ENCODE measurements around the gene CDKL1.

The CDKL1 gene

DNA sequence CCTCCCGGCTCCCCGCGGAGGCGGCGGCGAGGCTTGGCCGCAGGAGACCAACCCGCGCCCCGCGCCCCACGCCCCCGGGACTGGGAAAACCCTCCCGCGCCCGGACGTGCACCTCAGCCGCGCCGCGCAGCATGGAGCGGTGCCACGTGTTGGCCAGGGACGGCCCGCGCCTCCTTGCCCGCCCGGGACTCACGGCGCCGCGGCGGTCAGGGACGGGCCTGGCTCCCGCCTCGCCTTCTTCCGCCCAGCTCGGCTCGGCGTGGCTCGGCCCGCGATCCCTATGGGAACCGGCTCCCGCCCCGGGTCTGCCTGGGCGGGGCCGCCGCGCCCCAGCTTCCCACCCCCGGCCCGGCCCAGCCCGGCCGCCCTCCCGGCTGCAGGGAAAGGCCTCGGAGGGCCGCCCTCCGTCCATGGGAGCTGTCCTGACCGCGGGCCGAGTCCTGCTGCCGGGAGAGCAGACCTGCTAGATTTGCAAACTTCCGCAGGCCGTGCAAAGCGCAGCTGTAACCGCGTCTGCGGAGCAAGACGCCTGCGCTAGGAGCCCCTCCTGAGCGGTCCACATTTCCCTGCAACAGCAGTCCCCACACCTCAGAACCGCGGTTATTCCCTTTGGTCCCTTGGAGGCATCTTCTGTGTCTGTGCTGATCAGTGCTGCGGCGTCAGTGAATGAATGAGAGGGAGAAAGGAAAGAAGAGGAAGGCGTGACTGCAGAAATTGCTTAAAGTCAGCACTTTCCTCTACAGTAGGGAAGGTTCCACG lies at the start of gene CDKL1:
TSS of gene CDKL1 (minus strand) at position 251 of the 759 bp plus-strand sequence. CDS start 1,013 bp downstream, outside the sequence.
- FAIRE-seq: no peak

DNA sequence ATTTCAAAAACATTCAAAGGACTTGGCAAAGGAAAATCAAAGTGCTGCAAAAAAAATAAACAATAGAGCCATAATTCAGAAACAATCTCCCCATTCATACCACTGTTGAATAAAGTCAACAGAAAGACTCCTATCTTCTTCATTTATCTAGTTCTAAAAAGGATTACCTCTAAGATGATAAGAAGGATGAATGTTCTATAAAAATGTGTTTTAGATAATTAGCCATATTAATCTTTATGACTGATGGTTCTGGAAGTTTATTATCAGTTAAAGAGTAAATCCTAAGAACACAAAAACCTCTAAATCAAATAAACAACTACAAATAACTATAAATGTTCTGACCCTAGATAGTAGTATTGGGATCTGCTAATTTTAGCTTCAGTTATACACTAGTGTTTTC lies 37.8 kb upstream of the CDKL1 start:
- FAIRE-seq: no peak

GRCh38 chr14:50432131-50432530 lies 35.5 kb upstream of the CDKL1 start:
- no peak for FAIRE-seq

- no peak for FAIRE-seq
Observed at GRCh38 chr14:50425816-50426215, 29.1 kb upstream of the CDKL1 start.

DNA sequence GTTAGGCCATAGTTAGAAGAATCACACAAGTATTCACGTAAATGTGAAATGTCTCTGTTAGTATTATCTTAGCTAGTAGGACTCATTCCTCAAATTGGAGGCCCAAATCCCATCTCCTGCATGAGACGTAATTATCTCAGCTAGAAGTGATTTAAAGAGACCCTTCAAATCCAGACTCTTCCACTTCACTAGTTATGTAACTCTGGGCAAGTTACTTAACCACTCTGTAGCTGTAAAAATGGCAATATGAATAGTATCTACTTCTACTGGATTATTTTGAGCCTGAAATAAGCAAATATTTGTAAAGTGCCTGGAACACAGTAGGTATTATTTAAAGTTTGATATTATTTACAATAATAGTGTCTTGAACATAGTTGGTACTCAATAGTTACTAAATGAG lies 28.4 kb upstream of the CDKL1 start:
- no peak for FAIRE-seq

DNA sequence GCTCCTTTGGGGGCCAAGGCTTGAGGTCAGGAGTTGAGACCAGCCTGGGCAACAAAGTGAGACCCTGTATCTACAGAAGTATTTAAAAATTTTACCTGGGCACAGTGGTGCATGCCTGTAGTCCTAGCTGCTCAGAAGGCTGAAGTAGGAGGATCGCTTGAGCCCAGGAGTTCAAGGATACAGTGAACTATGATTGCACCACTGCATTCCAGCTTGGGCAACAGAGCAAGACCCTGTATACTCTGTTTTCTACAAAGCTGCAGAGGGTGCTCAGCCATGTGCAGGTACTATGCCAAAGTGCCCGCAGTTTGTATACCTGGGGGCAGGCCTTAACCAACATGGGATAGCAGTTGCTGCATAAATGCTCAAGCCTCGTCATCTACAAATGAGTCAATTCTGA lies 26.8 kb upstream of the CDKL1 start:
- FAIRE-seq: no peak

DNA sequence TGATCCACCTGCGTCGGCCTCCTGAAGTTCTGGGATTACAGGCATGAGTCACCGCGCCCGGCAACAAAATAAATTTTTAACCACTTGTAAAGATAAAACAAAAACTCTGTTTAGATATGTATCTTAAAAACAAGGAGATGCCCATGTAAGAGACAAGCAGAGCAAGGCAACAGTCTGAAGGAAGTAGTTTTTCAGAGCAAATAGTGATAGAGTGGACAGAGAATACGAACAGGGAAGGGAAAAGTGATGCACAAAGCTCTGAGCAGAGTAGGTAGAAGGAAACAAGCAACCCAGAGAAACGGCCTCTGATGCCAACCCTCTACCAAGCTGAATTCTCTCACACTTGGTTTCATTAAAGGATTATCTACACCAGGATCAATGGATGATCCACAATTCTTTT lies 24.8 kb upstream of the CDKL1 start:
- no peak for FAIRE-seq

- no peak for FAIRE-seq
Observed at GRCh38 chr14:50417853-50418252, 21.2 kb upstream of the CDKL1 start.

- FAIRE-seq: no peak
Observed at GRCh38 chr14:50410921-50411320, 14.2 kb upstream of the CDKL1 start.

DNA sequence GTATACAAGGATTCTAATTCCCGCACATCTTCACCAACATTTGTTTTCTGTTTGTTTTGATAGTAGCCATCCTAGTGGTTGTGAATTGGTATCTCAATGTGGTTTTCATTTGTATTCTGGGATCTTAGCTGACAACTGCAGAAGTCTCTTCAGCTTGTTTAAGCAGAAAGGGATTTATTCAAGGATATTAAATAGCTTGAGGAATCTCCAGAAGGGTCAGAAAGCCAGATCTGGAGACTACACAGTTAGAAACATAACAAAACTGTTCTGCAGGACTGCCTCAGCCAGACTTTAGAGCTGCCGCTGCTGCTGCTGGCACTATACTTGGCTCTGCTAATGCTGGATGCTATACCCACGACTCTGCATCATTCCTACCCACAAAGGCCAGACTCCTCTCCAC lies 13.4 kb upstream of the CDKL1 start:
- FAIRE-seq: no peak

GRCh38 chr14:50407111-50407812 lies 10.6 kb upstream of the CDKL1 start:
- no peak for FAIRE-seq

GRCh38 chr14:50403419-50403818 lies 6.7 kb upstream of the CDKL1 start:
- FAIRE-seq: no peak

DNA sequence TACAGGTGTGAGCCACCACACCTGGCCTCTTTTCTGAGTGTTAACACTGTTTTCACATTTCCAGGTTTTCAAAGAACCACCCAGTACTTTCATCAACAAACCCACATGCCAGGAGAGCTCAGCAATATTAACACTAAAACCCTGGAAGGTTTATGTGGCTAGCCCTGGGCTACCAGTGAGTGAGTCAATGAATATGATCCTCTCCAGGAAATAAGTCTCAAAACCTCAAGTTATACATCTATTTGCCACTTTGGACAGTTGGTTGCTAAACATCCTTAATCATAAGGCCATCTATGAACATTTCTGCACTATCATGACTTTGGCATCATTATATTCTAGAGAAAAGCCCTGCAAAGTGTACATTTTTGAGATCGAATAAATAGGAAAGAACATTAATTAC lies 6.3 kb upstream of the CDKL1 start:
- no peak for FAIRE-seq

- no peak for FAIRE-seq
Observed at GRCh38 chr14:50400461-50400860, 3.8 kb upstream of the CDKL1 start.

DNA sequence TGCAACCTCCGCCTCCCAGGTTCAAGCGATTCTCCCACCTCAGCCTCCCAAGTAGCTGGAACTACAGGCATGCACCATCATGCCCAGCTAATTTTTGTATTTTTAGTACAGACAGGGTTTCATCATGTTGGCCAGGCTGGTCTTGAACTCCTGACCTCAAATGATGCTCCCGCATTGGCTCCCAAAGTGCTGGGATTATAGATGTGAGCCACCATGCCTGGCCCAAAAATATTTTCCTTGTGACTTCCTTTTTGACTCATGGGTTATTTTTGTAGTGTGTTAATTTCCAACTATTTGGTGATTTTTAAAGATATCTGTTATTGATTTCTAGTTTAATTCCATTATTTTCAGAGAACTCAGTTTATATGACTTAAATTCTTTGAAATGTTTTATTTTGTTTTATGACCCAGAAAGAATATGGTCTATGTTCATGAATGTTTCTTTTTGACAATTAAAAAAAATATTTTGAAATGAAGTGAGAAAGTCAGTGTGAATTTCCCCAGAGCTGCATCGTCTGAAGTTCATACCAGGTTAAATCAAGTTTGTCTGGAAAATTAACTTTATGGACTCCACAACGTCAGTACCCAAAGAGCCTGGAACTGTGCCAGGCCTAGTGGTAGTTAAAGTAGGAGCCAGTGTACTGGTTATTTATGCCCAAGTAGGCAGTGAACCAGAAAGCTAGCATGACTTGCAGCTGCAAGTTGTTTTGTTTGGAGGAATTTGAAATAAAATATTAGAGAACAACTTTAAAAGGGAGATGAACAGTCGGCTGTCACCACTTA lies 2.8 kb upstream of the CDKL1 start:
- no peak for FAIRE-seq

DNA sequence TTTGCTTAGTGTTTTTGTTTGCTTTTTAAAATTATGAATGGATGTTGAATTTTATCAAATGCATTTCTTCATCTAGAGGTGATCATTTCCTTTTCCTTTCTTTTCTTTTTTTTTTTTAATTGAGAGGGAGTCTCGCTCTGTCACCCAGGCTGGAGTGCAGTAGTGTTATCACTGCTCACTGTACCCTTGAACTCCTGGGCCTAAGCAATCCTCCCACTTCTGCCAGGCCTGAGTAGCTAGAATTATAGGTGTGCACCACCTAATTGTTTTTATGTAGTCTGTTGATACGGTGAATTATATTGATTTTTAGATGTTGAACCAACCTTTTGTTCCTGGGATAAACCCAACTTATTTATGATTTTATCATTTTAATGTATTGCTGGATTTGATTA lies 1.5 kb upstream of the CDKL1 start:
- FAIRE-seq: no peak

- FAIRE-seq: no peak
Observed at GRCh38 chr14:50397390-50398188, 908 bp upstream of the CDKL1 start.

DNA sequence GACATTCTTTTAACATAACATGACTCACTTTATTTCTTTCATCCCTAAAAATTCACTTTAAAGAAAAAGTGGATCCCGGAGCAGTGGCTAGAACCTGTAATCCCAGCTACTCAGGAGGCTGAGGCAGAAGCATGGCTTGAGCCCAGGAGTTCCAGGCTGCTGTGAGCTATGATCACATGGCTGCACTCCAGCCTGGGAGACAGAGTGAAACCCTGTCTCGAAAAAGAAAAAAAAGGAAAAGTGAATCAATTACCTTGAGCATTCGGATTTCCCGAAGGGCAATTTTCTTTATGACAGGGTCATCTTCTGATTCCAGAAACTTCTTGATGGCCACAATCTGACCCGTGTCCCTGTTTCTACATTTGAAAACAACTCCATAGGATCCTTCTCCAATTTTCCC lies 1.2 kb downstream of the CDKL1 start:
- FAIRE-seq: no peak

GRCh38 chr14:50394713-50395112 lies 2.0 kb downstream of the CDKL1 start:
- FAIRE-seq: no peak

- no peak for FAIRE-seq
Observed at GRCh38 chr14:50389668-50390441, 6.8 kb downstream of the CDKL1 start.

- no peak for FAIRE-seq
Observed at GRCh38 chr14:50388256-50388931, 8.3 kb downstream of the CDKL1 start.

DNA sequence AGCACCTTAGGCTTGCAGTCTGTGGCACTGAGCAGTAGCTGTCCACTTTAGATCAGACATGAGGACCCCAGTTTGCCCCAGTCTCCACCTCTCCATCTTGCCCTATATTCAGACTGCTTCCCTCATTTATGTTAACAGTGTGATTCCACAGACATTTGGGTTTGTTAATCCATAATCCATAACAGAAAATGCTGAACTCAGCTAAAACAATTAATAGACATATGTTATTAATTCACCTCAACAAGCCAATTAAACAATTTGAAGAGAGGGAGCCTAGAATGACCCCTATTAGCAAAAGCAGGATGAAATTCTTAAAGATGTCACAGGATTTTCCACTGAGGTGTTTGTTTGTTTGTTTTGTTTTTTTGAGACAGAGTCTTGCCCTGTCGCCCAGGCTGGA lies 9.1 kb downstream of the CDKL1 start:
- no peak for FAIRE-seq
